HepG2 (cell line): ENCODE results near the gene KCNIP4. TPM values are rescaled to one million over a fixed set of nuclear protein-coding genes. Genes with fewer than 3 reads are reported as not detected.

Experiments
- ATAC-seq: fragments of 200-7000 bp; cut with Tn5 transposase; 3 replicates; pipeline ENCODE4 v1.9.1; 2020; ENCODE audit warnings: mild to moderate bottlenecking, moderate library complexity
- BruUV-seq: library from RNA; stranded (reverse); fragments of 400-500 nt; replicated peaks from 2 replicates; lab custom pipeline; 2021; lab: Mats Ljungman, UMichigan
- CTCF ChIA-PET: fragments of 300-600 bp; formaldehyde crosslinking; extraction: SDS; loops from one replicate; lab custom pipeline; 2021; ENCODE audit warnings: low total read pairs, inconsistent platforms, low intra/inter-chr PET ratio; lab: Yijun Ruan, JAX
- POLR2A ChIA-PET: fragments of 350-600 bp; sonication (Branson Sonifier 250); formaldehyde crosslinking; loops from one replicate; lab custom pipeline; 2020; ENCODE audit warnings: antibody characterized with exemption, inconsistent platforms; lab: Yijun Ruan, JAX
- DNase-seq: peaks from one replicate; pipeline ENCODE4 v3.0.0-alpha.2; 2015; ENCODE audit warnings: low spot score
- FAIRE-seq: peaks from 3 replicates; lab custom pipeline; 2011; peaks lifted over from hg19 to GRCh38; lab: Jason Lieb, UNC
- H2AFZ ChIP-seq: one replicate; pipeline ENCODE4 v1.6.1; 2011; ENCODE audit warnings: low read length, inconsistent platforms
- H3K27ac ChIP-seq: fragments of 300-600 bp; 3 replicates; pipeline ENCODE4 v1.8.0; 2011; ENCODE audit warnings: mixed run types, mild to moderate bottlenecking, mixed read lengths, low read length, inconsistent platforms; ENCODE audit not compliant: insufficient read depth; ENCODE audit errors: extremely low read length
- H3K27me3 ChIP-seq, 2 experiments: fragments of 200-600 bp in 1 of 2; 2 replicates in 1 of 2; 3 replicates in 1 of 2; pipeline versions ENCODE4 v1.6.0 to v1.8.0; 2011; ENCODE audit warnings: low read length in 2 of 2, mild to moderate bottlenecking in 2 of 2, moderate library complexity in 2 of 2, inconsistent platforms in 1 of 2; ENCODE audit not compliant: insufficient read depth in 2 of 2, control insufficient read depth in 1 of 2
- H3K36me3 ChIP-seq, 2 experiments: fragments of 200-600 bp in 1 of 2; replicated peaks in 1 of 2; 2 replicates in 1 of 2; 3 replicates in 1 of 2; pipeline versions ENCODE4 v1.5.1 to v1.8.0; 2011; ENCODE audit warnings: low read length in 2 of 2, inconsistent platforms in 1 of 2; ENCODE audit not compliant: insufficient read depth in 2 of 2, control insufficient read depth in 1 of 2
- H3K4me1 ChIP-seq: 2 replicates; pipeline ENCODE4 v1.5.1; 2012; ENCODE audit warnings: low read length, inconsistent platforms; ENCODE audit not compliant: insufficient read depth
- H3K4me2 ChIP-seq: 2 replicates; pipeline ENCODE4 v1.6.0; 2011; ENCODE audit warnings: low read depth, low read length, inconsistent platforms
- H3K4me3 ChIP-seq, 3 experiments: fragments of 200-600 bp in 1 of 3; sonication (generic), shearing (Covaris generic) in 1 of 3; replicated peaks in 1 of 3; 2 replicates each; pipeline ENCODE4 v1.5.1; 2011 to 2016; ENCODE audit warnings: low read length in 3 of 3, inconsistent platforms in 2 of 3, low read depth in 2 of 3, mild to moderate bottlenecking in 2 of 3, control low read depth in 1 of 3, mixed read lengths in 1 of 3; ENCODE audit not compliant: insufficient read depth in 1 of 3
- H3K79me2 ChIP-seq: one replicate; pipeline ENCODE4 v1.6.1; 2011; ENCODE audit warnings: low read length, inconsistent platforms; ENCODE audit not compliant: insufficient read depth
- H3K9ac ChIP-seq: 2 replicates; pipeline ENCODE4 v1.6.0; 2011; ENCODE audit warnings: mild to moderate bottlenecking, low read depth, low read length, inconsistent platforms; ENCODE audit not compliant: insufficient read depth
- H3K9me3 ChIP-seq: 2 replicates; pipeline ENCODE4 v1.5.1; 2012; ENCODE audit warnings: mild to moderate bottlenecking, low read length
- H4K20me1 ChIP-seq: 2 replicates; pipeline ENCODE4 v1.6.0; 2011; ENCODE audit warnings: inconsistent platforms, mild to moderate bottlenecking, low read length, moderate library complexity; ENCODE audit not compliant: insufficient read depth
- EZH2 ChIP-seq: conservative IDR thresholded peaks from 2 replicates; pipeline ENCODE4 v1.6.1; 2012; ENCODE audit warnings: mild to moderate bottlenecking, low read depth, low read length, moderate library complexity
- HNRNPH1 ChIP-seq: fragments of 200-400 bp; formaldehyde crosslinking; optimal IDR thresholded peaks from 2 replicates; pipeline ENCODE3; 2017; ENCODE audit warnings: mild to moderate bottlenecking, low read depth, low read length
- IRF2 ChIP-seq: IDR thresholded peaks from 2 replicates; pipeline ENCODE4 v1.6.1; 2018; ENCODE audit warnings: missing genetic modification reagents, missing compliant biosample characterization
- JUND ChIP-seq: sonication (generic); formaldehyde crosslinking; IDR thresholded peaks from 2 replicates; pipeline ENCODE4 v1.8.0; 2022; ENCODE audit warnings: mild to moderate bottlenecking, missing genetic modification reagents
- NFYC ChIP-seq: IDR thresholded peaks from 2 replicates; pipeline ENCODE4 v1.6.1; 2016; ENCODE audit warnings: missing genetic modification reagents, missing compliant biosample characterization
- PPARG ChIP-seq: conservative IDR thresholded peaks from 2 replicates; pipeline ENCODE4 v1.6.1; 2016; ENCODE audit warnings: missing biosample characterization, missing genetic modification reagents
- ZBTB4 ChIP-seq: sonication (generic); formaldehyde crosslinking; IDR thresholded peaks from 2 replicates; pipeline ENCODE4 v1.4.0; 2020; ENCODE audit warnings: missing genetic modification reagents, mild to moderate bottlenecking, borderline replicate concordance
- ZMYM2 ChIP-seq: sonication (generic); formaldehyde crosslinking; IDR thresholded peaks from 2 replicates; pipeline ENCODE4 v1.8.0; 2022; ENCODE audit warnings: mild to moderate bottlenecking, missing genetic modification reagents
- ZNF282 ChIP-seq: fragments of 450-650 bp; IDR thresholded peaks from 2 replicates; pipeline ENCODE4 v1.6.1; 2018; ENCODE audit not compliant: partially characterized antibody
- ZNF546 ChIP-seq: sonication (generic); formaldehyde crosslinking; conservative IDR thresholded peaks from 2 replicates; pipeline ENCODE4 v1.8.1; 2023; ENCODE audit warnings: mild to moderate bottlenecking, missing genetic modification reagents
- ZNF615 ChIP-seq: sonication (generic); formaldehyde crosslinking; IDR thresholded peaks from 2 replicates; pipeline ENCODE4 v1.5.0; 2020; ENCODE audit warnings: mild to moderate bottlenecking, missing genetic modification reagents, borderline replicate concordance
- ZNF646 ChIP-seq: sonication (generic); formaldehyde crosslinking; IDR thresholded peaks from 2 replicates; pipeline ENCODE4 v1.9.0; 2021; ENCODE audit warnings: mild to moderate bottlenecking, missing genetic modification reagents
- ZNF878 ChIP-seq: sonication (generic); formaldehyde crosslinking; IDR thresholded peaks from 2 replicates; pipeline ENCODE4 v1.8.1; 2023; ENCODE audit warnings: mild to moderate bottlenecking, missing genetic modification reagents, moderate library complexity
- ZSCAN25 ChIP-seq: sonication (generic); formaldehyde crosslinking; IDR thresholded peaks from 2 replicates; pipeline ENCODE4 v1.8.0; 2022; ENCODE audit warnings: mild to moderate bottlenecking, missing genetic modification reagents
- ZSCAN9 ChIP-seq: IDR thresholded peaks from 2 replicates; pipeline ENCODE4 v1.6.1; 2016; ENCODE audit warnings: borderline replicate concordance
- WGBS: methylation state at CpG from one replicate; pipeline ENCODE4 v1.1.6; 2017; ENCODE audit warnings: low lambda C conversion rate; 5-methylcytosine and 5-hydroxymethylcytosine counted together
- in situ Hi-C: cut with HindIII; loops from 2 replicates; pipeline ENCODE4 v1.10.0; 2017; ENCODE audit warnings: low pct_unique_long_range_greater_than_20kb; ENCODE audit not compliant: extremely low pct_ligation_motif_present
- intact Hi-C: fragments of 100-400 bp; cut with micrococcal nuclease; formaldehyde crosslinking; loops from one replicate; pipeline ENCODE4 v1.10.0; 2022; ENCODE audit not compliant: unreplicated experiment
- polyA plus RNA-seq, 8 experiments: library from polyadenylated mRNA; depleted of rRNA in 3 of 8; stranded (reverse) in 7 of 8; unstranded in 1 of 8; fragments of >200 nt; fragmentation: Illumina TruSeq in 4 of 8; extraction: Trizol in 4 of 8; gene quantifications; 2 replicates each; pipeline versions ENCODE4 v1.2.1 to v1.2.3, GENCODE V29; 2011 to 2016; ENCODE audit warnings: low read depth in 4 of 8, missing spikeins in 1 of 8, mixed read lengths in 1 of 8; ENCODE audit not compliant: insufficient read depth in 1 of 8
- total RNA-seq, 5 experiments: library from RNA; depleted of rRNA; stranded (reverse); fragments of >200 nt; fragmentation: Illumina TruSeq; extraction: Trizol; gene quantifications; 2 replicates each; pipeline ENCODE4 v1.2.3, GENCODE V29; 2016; ENCODE audit warnings: low read depth in 1 of 5

The KCNIP4 gene
- total and polyA plus RNA-seq, 2 of the 13 experiments (the other 11 are each of a cell fraction or from before 2014, with no cell fraction given): 0.09 TPM; not detected in 1

DNA sequence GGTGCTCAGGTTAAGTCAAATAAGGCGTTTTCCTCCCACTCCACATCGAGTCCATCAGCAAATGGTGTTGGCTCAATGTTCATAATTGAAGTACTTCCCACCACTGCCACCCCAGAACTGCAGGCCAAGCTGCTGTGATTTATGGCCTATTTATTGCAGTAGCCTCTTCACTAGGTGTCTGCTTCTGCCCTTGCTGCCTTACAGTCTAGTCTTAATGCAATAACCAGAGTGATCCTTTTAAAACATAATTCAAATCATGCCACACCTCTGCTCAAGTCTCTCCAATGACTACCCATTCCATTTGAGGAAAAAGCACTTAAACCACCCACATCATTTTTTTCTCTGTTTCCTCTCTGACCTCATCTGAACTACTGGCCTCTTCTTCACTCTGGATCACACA lies 220.3 kb downstream of the KCNIP4 start:
- no peak for ATAC-seq
- no peak for TF ChIP-seq ZNF878 (CRISPR knock-in tag)
- TF ChIP-seq EZH2: no peak
- TF ChIP-seq ZBTB4 (CRISPR knock-in tag): no peak
- no peak for TF ChIP-seq ZNF282
- no peak for TF ChIP-seq PPARG (CRISPR knock-in tag)
- TF ChIP-seq HNRNPH1: no peak
- TF ChIP-seq IRF2 (CRISPR knock-in tag): no peak
- TF ChIP-seq ZNF646: no peak
- no peak for TF ChIP-seq ZNF546 (CRISPR knock-in tag)
- no peak for TF ChIP-seq JUND (CRISPR knock-in tag)
- TF ChIP-seq ZNF615 (CRISPR knock-in tag): no peak
- no peak for TF ChIP-seq ZSCAN9 (CRISPR knock-in tag)
- no peak for TF ChIP-seq NFYC
- TF ChIP-seq ZMYM2 (CRISPR knock-in tag): no peak
- no peak for TF ChIP-seq ZSCAN25
- intact Hi-C loops (no loop called here), in situ Hi-C loops (no loop called here)
- H3K4me1 ChIP-seq: no peaks in the 10 kb centered on the region
- H3K9me3 ChIP-seq: no peaks in the 10 kb centered on the region
- CTCF ChIA-PET: no interaction called here
- no peak for FAIRE-seq
- no peak overlapping the region for H3K4me3 ChIP-seq
- H3K27ac ChIP-seq: no peak overlapping the region
- H3K9ac ChIP-seq: no peak overlapping the region
- no peak for DNase-seq
- no peaks in the 10 kb centered on the region for H3K36me3 ChIP-seq
- H3K79me2 ChIP-seq: no peaks in the 10 kb centered on the region
- no peaks in the 10 kb centered on the region for H3K27me3 ChIP-seq
- POLR2A ChIA-PET: no interaction called here
- WGBS: 0% methylated on average over 2 of the region's 2 CpGs
- no TSS peak for BruUV-seq
- H3K4me2 ChIP-seq: no peak overlapping the region
- no peak overlapping the region for H2AFZ ChIP-seq
- no peaks in the 10 kb centered on the region for H4K20me1 ChIP-seq
